ENCODE measurements around the gene TMED7.
A peak's percentile ranks its signal among the peaks of the same experiment; 100 is the strongest.

TMED7 gene

GRCh38 chr5:115627295-115627865, 1.5 kb upstream of the TMED7 start:
- no peak for DNase-seq (ENCODE audit: low read depth)

GRCh38 chr5:115626445-115626823, 598 bp upstream of the TMED7 start:
- DNase-seq (ENCODE audit: low read depth) = no peak

GRCh38 chr5:115624994-115625393, 842 bp downstream of the TMED7 start:
- no peak for DNase-seq (ENCODE audit: low read depth)

GRCh38 chr5:115623658-115624057, 2.2 kb downstream of the TMED7 start:
- DNase-seq (ENCODE audit: low read depth) = no peak

- DNase-seq (ENCODE audit: low read depth) = no peak
Observed at GRCh38 chr5:115621365-115621900, 4.4 kb downstream of the TMED7 start.

- DNase-seq (ENCODE audit: low read depth) = no peak
Observed at GRCh38 chr5:115616892-115617291, 8.9 kb downstream of the TMED7 start.

GRCh38 chr5:115616472-115616871, 9.4 kb downstream of the TMED7 start:
- DNase-seq (ENCODE audit: low read depth) = no peak

GRCh38 chr5:115611873-115612272, 14.0 kb downstream of the TMED7 start:
- DNase-seq (ENCODE audit: low read depth) = no peak

GRCh38 chr5:115607935-115608334, 17.9 kb downstream of the TMED7 start:
- DNase-seq (ENCODE audit: low read depth) = no peak

GRCh38 chr5:115605436-115605835, 20.4 kb downstream of the TMED7 start:
- no peak for DNase-seq (ENCODE audit: low read depth)

GRCh38 chr5:115602591-115603125, 23.2 kb downstream of the TMED7 start:
- DNase-seq (ENCODE audit: low read depth) = no peak

- peak; percentile 23 for DNase-seq (ENCODE audit: low read depth)
Observed at GRCh38 chr5:115601701-115602590, 23.9 kb downstream of the TMED7 start, which contains the start of gene TICAM2. Gene TICAM2, minus strand, starts transcription at chr5:115602479. Its CDS starts 21,223 bp downstream, at chr5:115581256.

GRCh38 chr5:115600766-115601165, 25.1 kb downstream of the TMED7 start:
- no peak for DNase-seq (ENCODE audit: low read depth)

- DNase-seq (ENCODE audit: low read depth) = no peak
Observed at GRCh38 chr5:115599924-115600323, 25.9 kb downstream of the TMED7 start.

- DNase-seq (ENCODE audit: low read depth) = no peak
Observed at GRCh38 chr5:115599502-115599901, 26.3 kb downstream of the TMED7 start.

- DNase-seq (ENCODE audit: low read depth) = no peak
Observed at GRCh38 chr5:115594128-115595047, 31.4 kb downstream of the TMED7 start.

GRCh38 chr5:115589043-115589442, 36.8 kb downstream of the TMED7 start:
- DNase-seq (ENCODE audit: low read depth) = no peak

GRCh38 chr5:115588640-115589039, 37.2 kb downstream of the TMED7 start:
- DNase-seq (ENCODE audit: low read depth) = no peak

- no peak for DNase-seq (ENCODE audit: low read depth)
Observed at GRCh38 chr5:115586525-115587146, 39.2 kb downstream of the TMED7 start.

- DNase-seq (ENCODE audit: low read depth) = no peak
Observed at GRCh38 chr5:115585265-115585664, 40.6 kb downstream of the TMED7 start.

- no peak for DNase-seq (ENCODE audit: low read depth)
Observed at GRCh38 chr5:115584501-115584900, 41.3 kb downstream of the TMED7 start.

All from T-helper 22 cell (primary cell).